ENCODE measurements around the gene PPP2R2C.

Gene PPP2R2C

DNA sequence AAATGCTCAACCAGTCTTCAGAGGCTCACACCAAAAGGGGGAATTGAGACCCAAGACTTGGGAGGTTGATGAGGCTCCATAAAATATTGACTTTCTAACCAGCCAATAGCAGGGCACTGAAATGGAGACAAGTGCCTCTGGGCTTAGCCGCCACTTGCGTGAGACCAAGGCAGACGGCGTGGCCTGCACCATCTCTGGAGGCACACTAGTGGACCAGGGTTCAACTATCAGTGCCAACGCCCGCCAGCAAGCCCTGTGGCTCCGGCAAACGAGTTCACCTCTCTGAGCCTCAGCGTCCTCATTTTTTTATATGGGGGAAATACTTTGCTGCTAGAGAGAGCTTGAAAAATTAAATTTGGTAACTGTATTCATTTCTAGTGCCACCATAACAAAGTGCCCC lies 50.3 kb downstream of the PPP2R2C start:
- no peak for DNase-seq

DNA sequence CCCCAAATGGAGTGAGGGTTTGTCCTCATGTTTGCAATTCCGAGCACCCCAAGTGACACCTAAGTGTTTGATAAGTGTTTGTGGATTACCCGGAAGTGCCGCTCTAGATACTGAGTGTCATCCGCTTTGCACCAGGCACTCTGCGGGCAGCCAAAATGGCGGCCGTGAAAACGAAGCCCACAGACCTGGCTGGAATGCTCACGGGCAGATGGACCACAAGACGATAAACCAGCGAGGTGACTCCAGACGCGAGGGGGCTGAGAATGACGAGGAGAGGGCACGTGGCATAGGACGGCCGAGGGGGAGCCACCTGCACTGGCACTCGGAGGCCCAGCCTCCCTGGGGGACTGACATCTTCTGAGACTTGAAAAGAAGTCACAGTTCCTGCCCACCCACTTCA lies 51.0 kb downstream of the PPP2R2C start:
- no peak for DNase-seq

DNA sequence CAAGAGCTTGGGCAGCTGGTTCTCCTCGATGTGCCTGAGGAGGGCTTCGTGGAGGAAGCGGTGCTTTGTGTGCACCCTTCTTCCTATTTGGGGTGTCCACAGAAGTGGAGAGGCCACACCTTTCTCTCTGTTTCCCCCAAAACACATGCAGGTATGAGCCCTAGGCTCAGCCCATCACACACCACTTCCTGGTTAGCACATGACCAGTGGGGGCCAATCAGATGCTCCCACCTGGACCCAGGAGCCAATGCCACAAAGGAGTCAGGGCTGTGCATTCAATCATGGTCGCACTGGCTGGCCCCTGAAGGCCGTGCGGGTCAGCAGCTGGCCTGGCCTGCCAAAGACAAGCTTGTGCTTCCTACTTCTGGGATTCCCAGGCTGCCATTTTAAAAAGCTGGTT lies 51.4 kb downstream of the PPP2R2C start:
- no peak for DNase-seq

DNA sequence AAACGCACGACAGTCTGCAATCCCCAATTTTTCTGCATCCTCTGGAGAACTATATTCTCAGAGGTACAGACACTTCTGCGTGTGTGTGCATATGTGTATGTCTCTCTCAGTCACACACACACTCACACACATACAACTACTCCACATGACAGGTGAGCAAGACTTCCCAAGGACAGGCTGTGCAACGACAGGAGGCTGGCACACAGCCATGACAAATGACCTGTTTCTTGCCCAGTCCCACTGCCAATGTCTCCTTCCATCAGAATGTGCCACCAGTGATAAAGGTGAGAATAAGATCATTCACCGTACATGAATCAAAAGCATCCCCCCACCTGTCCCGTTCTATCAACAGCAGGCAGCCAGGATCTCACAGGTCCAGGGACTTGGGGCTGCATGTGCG lies 52.4 kb downstream of the PPP2R2C start:
- no peak for DNase-seq

DNA sequence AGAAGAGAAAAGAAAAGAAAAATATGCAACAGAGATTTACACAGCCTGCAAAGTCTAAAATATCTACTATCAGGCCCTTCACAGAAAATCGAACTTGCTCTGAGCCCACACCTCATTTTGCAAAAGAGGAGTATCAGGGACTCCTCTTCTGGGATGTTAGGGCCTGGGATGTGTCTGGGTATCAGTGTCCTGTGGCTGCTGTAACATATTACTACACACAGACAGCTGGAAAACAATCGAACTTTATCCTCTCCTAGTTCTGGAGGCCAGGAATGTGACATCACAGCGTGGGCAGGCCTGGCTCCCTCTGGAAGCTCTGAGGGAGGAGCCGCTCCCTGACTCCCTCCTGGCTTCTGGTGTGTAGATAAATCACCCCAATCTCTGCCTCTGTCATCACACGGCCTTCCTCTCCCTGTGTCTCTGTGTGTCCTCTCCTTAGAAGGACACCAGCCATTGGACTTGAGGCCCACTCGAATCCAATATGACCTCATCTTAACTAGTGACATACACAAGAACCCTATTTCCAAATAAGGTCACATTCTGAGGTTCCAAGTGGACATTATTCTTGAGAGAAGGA lies 52.9 kb downstream of the PPP2R2C start:
- peak; percentile 35 to 37 for DNase-seq

DNA sequence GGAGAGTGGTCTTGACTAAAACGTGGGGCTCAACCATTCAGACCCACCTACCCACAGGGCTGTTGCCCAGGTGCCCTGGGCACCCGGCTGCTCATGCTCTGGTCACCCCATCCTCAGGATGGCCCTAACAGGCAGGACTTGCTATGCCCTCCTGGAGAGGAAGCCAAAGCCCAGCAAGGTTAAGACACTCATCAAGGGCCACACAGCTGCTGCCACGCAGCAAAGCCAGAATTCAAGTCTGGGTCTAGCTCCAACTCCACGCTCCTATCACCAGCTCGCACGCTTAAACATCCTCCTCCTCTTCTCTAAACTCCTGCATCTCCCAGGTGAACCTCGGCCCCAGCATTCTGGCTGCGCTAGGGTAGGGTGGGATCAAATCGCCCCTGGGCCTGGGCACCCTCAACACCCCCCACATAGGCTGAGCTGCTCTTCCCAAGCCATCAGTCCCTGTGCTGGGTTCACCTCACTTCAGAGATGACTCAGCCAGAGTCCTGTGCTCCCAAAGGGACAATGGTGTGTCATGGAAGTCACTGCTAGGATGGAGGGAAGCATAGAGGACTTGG lies 54.1 kb downstream of the PPP2R2C start:
- DNase-seq, result no peak

DNA sequence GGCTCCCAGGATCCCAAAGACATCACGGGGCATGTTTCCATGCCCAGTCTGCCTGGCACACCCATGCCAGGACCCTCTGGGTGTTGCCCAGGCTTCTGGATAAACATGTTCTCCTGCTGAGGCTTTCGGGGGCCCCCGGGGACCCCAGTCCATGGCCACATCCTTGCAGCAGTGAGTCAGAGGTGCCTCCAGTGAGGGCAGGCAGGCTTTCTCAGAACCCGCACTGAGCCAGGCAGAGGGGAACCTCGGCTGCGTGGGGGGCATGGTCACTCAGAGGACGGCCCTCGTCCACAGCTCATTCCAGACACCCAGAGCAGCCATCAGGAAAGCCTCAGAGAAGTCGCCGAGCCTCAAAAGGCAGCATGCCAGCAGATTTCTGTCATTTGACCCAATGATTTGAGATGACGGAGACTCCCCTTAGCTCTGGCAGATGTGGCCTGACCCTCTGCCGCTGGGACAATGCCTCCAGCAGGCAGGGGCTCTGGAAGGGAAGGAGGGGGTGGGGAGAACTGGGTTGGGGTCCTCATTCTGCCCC lies 54.8 kb downstream of the PPP2R2C start:
- DNase-seq, result no peak

DNA sequence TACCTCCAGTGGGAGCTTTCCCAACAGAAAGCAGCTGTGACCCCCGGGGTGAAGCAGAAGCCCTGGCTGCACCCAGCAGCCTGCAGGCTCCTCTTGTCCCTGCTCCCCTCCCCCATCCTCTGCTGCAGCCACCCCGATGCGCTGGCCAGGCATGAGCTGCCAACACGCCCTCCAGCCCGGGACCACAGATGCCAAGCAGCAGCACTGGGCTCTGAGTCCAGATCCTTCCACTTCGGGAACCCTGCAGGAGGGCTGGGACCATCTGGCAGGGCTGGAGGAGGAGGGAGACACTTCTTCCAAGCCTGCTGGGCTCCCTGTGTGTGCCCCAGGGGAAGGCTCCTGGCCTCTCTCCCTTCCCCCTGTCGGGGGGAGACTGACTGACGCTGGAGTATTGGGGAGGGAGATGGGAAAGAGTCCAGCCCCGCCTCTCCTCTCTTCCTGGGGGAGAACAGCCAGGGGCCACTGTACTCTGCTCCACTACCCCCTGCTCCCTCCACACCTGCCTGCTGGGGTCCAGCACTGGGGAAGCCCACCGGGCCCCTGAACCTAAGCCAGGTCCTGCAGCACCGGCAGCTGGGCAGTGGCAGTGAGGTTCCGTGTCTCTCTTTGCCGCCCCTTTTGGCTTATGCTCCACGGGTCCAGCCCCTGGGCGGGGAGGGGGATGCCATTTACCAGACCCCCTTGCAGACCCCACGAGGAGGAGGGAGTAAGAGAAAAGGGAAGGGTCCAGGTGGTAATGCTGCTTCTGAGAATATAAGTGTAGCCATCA lies 55.7 kb downstream of the PPP2R2C start:
- peak in 1 of 2 donors; percentile 50 for DNase-seq

DNA sequence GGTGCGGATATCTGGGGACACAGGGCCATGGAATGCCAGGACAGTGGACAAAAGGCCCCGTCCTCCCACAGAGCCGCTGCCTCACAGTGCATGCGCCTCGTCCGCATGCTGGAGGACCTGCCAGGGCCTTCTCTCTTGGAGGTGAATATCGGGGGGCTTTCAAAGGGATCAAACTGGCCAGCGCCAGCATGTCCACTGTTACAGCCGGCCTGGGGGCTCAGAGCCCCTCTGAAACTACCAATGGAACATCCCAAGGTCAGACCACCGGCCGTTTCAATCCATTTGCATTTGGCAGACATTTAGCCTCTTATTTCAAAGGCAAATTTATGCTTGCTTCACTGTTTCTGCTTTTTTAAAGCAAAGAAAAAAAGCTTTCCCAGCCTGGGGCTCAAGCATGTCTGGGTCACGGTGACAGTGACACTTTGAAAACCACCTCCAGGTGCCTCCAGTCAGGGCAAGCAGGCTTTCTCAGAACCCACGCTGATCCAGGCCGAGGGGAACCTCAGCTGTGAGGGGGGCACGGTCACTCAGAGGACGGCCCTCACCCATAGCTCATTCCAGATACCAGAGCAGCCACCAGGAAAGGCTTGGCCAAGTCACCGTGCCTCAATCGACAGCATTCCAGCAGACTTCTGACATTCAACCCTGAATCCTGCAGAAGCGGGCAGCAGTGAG lies 57.2 kb downstream of the PPP2R2C start:
- no peak for DNase-seq

DNA sequence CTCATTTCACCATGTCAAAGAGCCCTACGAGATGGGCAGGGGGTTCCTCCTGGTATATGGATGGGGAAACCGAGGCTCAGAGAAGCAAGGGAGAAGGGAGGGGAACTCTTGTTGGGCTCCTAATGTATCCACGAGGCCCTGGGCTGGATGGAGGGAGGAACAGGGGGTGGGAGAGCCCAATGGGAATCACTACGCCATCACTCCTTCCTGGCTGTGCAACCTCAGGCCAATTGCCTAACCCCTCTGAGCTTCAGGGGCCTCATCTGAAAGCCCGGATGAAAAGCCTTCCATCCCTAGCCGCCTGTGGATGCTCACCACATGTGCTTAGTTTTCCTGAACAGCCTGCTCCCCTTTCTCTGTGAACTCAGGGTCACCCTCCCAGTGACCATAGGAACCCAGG lies 57.8 kb downstream of the PPP2R2C start:
- no peak for DNase-seq

DNA sequence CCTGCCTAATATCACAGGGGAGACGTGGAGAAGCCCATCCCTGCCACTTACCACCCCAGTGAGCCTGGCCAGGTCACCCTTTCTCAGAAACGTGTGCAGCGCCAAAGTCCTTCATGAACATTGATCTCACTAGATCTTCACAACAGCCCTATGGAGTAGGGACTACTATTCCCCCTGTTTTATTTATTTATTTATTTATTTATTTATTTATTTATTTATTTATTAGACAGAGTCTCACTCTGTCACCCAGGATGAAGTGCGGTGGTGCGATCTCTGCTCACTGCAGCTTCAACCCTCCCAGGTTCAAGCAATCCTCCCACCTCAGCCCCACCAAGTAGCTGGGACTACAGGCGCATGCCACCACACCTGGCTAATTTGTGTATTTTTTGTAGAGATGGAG lies 61.8 kb downstream of the PPP2R2C start:
- DNase-seq, result no peak

DNA sequence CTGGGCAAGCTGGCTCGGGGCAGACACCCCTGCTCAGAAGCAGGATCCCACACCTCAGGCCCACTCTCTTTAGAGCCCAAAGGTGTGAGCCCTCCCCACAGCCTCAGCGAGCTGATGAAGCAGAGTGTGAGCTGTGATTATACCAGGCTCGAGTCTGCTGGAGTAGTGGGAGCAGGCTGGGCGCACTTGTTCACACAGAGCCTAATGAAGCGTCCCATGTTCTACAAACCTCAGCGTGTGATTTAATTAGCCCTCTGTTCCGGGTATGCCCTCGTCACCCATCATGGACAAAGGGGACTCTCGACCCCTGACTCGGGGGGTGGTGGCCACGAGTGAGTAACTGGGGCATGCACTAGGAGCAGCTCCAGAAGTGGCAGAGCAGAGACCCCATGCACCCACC lies 62.3 kb downstream of the PPP2R2C start:
- no peak for DNase-seq

DNA sequence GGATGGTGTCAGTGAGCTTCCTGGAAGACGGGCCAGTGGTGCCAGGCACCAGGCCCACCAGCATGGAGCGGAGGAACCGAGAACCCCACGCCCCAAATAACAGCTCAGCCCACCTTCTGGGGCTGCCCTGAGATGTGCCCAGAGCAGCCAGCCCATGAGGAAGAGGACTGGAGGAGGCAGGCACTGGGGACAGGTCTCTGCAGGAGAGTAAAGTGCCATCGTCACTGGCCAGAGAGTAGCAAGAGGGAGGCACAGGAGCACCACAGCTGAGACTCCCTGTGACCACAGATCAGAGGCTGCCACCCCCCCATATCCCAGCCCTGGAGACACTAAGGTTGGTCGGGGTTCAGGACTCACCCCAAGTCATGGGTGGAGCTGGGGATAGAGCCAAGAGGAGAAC lies 63.0 kb downstream of the PPP2R2C start:
- no peak for DNase-seq

DNA sequence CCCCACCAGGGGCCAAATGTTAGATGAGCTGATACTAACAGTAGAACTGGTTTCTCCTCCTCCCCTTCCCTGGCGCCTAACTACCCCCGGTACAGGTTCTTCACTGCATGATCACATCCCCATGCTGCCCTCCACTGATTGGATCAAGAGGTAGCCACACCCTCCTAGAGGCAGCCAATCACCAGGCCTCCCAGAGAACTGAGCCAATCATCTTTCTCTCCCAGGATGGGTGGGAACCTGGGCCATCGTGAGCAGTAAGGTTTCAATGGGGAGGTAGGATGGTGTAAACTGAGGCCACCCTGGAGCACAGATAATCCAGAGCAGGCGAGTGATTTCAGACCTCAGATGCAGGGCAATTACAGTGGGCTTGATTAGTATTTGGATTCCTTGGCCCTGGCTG lies 64.2 kb downstream of the PPP2R2C start:
- DNase-seq, result no peak

DNA sequence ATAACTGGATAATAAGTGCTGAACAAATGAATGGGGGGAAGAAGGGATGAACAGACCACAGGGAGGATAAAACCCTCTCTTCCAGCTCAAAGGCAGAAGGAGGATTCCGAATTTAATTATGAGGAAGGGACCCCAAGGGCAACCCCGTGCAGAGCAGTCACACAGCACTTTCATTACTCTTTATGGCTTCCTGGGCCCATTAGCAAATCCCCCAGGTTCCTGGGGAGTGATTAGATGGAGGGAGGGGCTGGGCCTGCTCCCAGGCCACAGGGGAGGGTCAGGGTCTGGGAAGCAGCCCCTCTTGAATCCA lies 67.1 kb downstream of the PPP2R2C start:
- DNase-seq, result no peak

DNA sequence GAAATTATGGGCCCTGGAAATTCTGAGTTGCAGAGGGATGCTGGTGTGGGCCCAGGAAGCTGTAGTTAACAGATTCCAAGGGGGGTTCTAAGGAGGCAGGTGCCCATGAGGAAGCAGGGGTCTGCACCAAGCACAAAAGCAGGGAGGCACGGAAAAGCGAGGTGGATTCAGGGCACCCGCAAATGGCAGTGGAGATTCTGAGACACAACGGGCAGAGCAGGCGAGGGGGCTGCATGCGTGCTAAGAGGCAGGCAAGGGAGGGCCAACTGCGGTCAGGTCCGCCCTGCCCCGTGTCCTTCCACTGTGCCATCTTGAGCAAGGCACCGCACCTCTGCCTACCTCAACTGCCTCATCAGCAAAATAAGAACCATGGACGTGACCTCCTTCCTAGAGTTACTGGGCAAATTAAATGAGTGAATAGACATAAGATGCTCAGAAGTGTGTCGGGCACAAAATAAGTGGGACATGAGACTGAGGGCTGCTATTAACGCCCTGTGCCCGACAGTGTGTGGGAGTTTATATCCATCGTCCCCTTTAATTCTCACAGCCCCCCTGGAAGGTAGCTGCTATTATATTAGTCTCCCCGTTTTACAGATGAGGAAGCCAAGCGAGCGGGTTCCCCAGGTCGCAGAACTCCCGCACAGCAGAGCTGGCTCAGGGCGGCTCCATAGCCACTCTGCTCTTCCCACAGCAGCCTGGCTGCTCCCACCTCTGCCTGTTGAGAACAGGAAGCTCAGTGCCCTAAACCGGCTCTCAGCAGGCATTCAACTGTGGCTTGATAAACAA lies 67.6 kb downstream of the PPP2R2C start:
- no peak for DNase-seq

DNA sequence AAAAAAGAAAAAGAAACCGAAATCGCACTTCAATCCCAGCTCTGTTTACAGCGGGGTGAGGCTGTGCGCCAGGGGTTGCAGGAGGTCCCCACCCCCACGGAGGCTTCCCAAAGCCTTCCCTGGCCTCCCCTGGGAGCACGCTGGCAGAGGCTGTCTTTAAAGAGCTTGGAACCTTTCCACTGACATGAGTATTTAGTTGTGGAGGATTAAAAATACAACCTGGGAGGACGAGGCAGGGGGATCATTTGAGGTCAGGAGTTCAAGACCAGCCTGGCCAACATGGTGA lies 69.1 kb downstream of the PPP2R2C start:
- no peak for DNase-seq

DNA sequence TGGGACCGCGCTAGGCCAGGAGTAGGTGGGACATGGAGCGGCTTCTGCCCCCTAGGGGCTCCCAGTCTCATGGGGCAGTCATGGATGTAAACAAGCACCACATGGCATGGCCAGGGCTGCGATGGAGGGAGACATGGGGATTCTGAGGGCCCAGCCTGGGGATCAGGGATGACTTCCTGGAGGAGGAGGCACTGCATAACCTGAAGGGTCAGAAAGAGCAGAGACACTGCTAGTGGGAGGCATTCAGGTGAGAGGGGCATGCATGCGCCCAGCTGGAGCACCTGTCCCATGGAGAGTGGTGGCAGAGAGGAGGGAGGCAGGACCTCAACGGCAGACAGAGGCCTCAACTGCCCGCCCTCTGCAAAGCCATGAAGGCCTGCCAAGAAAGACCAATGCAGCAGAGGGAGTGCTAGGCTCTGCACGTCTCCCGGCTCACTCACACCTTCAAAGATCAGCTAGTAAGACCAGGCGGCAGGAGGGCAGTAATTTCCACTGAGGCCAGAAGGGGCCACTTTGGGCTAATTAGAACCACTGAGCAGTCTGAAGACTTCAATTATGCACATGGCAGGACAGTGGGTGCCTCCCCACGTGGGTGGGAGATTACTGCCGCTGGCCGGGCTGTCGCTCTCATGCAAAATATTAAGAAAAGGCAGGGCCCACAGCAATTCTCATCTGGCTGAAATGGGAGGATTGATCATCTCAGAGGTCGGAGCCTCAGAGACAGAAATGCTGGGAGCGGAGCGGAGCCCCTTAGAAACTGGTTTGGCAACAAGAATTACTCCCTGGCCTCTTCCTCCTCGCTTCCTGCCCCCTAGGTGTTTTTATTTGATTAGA lies 69.6 kb downstream of the PPP2R2C start:
- no peak for DNase-seq

DNA sequence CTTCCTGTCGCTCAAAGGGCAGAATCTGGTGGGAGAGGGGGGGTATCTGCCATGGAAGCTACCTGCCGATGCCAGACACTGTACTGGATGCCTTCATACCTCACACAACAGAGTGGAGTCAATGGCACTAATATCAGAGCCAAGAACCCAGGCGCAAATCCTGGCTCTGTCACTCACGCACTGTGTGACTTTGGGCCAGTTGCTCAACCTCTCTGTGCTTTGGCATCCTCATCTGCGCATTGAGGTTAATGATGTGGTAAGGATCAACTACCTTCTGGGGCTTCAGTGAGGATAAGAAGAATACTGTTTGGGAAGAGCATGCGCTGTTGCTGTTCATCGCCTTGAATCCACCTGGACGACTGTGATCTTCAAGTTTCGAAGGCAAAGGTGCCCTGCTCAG lies 70.6 kb downstream of the PPP2R2C start:
- no peak for DNase-seq

DNA sequence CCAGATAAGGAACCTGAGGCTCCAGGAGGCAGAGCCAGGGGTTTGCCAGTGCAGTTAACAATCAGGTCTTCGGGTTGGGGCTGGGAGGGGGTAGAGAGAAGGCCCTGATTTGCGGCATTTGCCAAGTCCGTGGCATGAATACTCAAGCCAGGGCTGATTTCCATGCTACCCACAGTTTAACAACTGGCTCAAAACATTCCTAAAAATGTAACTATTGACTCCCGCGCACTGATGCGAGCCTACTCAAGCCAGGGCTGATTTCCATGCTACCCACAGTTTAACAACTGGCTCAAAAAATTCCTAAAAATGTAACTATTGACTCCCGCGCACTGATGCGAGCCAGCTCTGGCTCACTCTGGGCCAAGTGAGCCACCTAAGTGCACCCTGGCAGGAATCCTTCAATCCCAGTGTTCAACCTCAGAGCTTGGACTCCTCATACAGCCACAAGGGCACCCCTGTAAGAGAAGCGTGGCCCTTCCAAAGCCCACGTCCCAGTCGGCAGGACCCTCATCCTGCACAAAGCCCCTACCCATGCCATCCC lies 75.6 kb downstream of the PPP2R2C start:
- no peak for DNase-seq

DNA sequence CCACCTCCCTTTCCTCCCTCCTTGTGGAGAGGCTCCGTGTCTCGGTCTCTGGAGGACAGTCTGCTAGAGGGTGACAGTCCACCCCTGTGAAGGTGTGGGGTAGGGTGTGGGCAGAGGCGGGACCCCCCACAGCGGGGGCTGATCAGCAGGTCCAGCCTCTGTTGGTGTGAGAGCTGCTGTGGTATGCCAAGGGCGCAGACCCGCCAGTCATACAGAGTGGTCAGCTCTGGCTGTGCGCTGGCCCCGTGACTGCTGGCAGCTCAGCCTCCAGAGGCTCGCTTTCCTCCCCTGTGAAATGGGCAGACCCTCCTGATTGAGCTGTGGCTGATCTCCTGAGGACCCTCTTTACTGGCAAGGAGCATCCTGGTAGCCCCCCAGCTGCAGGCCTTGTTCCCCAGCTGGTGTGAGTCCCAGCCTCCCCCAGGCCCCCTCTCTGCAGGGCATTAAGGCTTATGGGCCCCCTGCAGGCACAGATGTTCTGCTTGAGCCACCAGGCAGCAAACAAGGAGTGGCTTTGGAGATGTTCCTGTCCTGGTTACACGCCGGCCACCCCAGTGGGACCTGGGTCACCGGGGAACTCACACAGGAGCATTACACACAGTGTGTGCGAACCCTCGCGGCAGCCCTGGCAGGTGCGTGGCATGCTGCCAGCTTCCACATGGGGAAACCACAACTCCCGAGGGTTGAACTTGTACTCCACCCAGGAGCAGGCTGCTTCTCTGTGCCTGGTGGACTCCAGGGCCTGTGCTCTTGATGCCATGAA lies 76.8 kb downstream of the PPP2R2C start:
- DNase-seq, result no peak
